ENCODE results near the gene ZMYM4. TPM values are rescaled to one million over a fixed set of nuclear protein-coding genes. Genes with fewer than 3 reads are reported as not detected.
A peak's percentile ranks its signal among the peaks of the same experiment; 100 is the strongest.
"Not testable (repeated sequence)": the region's sequence is repeated elsewhere in the genome, so short reads cannot be mapped to it uniquely, and the experiment has no call there.

ZMYM4 gene
- polyA plus RNA-seq, 5 donors, result 47.9 to 85.9 (median 67.9) TPM

GRCh38 chr1:35320937-35321336 lies 52.4 kb downstream of the ZMYM4 start:
- DNase-seq, result no peak

DNA sequence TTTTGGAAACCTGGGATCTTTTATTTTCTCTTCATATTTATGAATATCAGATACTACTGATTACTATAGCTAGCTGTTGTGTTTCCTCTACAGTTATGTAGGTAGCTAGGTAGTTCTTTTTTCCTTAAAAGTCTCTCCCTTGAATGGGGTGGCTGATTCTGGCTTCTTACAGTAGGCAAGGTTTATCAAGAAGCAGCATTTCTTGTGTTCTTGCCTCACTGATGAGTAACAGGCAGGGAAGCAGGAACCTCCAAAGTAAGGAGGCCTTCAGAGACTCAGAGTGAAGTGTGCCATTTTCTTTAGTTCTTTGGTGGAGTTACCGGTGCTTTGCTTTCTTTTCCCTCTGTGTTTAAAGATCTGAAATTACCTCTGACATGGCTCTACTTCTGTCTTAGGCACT lies 56.0 kb downstream of the ZMYM4 start:
- DNase-seq, result no peak

- DNase-seq, result no peak
Observed at GRCh38 chr1:35326246-35326866, 57.8 kb downstream of the ZMYM4 start.

DNA sequence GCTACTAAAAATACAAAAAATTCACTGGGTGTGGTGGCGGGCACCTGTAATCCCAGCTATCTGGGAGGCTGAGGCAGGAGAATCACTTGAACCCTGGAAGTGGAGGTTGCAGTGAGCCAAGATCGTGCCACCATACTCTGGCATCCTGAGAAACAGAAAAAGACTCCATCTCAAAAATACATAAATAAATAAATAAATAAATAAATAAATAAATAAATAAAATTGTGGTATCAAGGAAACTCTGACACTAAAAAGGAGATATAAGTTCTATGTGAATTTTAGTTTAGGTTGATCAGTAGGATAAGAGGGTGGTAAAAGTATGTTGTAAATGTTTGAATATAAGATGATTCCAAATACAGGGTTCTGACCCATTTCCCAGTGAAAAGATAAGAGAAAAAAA lies 63.1 kb downstream of the ZMYM4 start:
- not testable (repeated sequence) for DNase-seq

GRCh38 chr1:35334485-35334884 lies 66.0 kb downstream of the ZMYM4 start:
- DNase-seq, result no peak

DNA sequence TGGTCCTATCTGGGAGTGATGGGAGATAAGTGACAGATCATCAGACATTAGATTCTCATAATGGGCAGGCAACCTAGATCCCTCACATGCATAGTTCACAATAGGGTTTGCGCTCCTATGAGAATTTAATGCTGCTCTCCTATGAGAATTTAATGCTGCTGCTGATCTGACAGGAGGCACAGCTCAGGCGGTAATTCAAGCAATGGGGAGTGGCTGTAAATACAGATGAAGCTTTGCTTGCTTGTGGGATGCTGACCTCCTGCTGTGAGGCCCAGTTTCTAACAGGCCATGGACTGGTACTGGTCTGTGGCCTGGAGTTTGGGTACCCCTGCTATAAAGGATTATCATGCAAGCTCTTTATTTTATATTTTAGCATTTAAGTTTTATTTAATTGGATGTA lies 72.0 kb downstream of the ZMYM4 start:
- DNase-seq, result no peak

DNA sequence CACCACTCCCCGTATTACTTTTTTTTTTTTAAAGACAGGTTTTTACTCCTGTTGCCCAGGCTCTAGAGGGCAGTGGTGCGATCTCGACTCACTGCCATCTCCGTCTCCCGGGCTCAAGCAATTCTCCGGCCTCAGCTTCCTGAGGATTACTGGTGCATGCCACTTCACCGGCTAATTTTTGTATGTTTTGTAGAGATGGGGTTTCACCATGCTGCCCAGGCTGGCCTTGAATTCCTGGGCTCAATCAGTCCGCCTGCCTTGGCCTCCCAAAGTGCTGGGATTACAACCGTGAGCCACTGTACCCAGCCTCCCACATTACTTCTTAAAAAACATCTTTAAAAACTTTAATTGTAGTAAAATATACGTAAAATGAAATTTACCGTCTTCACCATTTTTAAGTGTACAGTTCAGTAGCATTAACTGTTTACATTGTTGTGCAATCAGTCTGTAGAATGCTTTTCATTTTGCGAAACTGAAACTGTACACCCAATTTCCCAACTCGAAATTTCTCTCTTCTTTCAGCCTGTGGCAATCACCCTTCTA lies 77.0 kb downstream of the ZMYM4 start:
- peak; percentile 10 to 13 for DNase-seq

DNA sequence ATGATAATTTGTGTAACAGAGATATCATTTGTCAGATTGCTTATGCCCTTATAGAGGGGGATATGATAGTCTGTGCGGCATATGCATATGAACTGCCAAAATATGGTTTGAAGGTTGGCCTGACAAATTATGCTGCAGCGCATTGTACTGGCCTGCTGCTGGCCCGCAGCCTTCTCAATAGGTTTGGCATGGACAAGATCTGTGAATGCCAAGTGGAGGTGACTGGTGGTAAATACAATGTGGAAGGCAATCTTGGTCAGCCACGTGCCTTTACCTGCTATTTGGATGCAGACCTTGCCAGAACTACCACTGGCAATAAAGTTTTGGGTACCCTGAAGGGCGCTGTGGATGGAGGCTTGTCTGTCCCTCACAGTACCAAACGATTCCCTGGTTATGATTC lies 82.4 kb downstream of the ZMYM4 start:
- no peak for DNase-seq

GRCh38 chr1:35359995-35360394 lies 91.5 kb downstream of the ZMYM4 start:
- no peak for DNase-seq

DNA sequence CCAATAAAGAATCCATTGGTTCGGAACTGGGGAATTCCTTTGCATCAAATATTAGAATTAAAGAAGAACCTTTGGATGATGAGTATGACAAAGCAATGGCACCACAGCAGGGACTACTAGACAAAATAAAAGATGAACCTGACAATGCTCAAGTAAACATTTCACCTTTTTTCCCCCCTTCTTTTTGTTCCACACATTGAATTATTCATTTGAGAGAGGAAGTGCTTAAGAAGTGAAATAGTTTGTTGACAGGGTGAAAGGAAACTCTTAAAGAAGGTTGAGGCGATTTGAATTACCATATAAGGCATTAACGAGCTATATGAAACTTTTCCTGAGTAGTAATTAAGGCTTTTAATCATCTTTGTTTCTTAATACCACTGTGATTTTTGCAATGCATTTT lies 93.1 kb downstream of the ZMYM4 start:
- no peak for DNase-seq

DNA sequence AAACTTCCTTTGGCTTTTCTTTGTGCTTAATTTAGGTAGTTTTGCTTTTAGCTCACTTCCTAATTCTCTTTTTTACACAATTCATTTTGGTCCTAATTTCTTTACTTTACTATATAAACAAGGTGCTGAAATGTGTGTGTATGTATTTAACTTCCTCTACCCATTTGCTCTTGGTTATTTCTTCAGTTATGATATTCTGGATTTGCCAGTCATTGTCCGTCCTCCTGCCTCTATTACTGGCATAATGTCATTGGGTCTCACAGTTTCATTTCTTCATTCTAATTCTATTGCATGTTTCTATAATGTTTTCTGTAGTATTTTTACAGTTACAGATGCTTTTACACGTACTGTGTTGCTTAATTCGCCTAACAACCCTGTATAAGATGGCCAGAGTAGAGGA lies 96.2 kb downstream of the ZMYM4 start:
- DNase-seq, result no peak

- DNase-seq, result no peak
Observed at GRCh38 chr1:35367914-35368313, 99.4 kb downstream of the ZMYM4 start.

DNA sequence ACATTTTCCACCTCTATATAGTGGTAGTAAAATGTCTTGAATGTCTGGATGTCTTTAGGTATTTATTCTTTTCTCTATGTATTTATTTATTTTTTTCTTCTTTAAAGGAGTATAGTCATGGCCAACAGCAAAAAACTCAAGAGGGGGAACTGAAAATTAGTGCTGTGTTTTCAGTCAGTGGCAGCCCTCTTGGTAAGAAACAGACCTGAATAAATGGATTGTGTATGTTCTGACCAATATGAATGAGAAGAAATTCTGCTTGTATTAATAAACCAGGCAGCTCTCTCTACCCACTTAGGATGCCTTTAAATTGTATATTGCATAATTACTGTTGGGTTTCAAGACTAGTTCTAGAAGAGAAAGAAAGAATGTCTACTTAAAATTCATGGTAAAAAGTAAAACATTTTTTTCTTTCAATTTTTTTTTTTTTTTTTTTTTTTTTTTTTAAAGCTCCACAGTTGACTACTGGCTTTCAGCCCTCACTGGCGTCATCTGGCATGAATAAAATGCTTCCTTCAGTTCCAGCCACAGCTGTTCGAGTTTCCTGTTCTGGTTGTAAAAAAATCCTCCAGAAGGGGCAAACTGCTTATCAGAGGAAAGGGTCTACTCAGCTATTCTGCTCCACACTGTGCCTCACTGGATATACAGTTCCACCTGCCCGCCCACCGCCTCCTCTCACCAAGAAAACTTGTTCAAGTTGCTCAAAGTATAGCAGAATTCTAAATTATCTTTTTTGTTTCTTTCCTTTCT lies 101.6 kb downstream of the ZMYM4 start:
- peak; percentile 84 to 87 for DNase-seq

DNA sequence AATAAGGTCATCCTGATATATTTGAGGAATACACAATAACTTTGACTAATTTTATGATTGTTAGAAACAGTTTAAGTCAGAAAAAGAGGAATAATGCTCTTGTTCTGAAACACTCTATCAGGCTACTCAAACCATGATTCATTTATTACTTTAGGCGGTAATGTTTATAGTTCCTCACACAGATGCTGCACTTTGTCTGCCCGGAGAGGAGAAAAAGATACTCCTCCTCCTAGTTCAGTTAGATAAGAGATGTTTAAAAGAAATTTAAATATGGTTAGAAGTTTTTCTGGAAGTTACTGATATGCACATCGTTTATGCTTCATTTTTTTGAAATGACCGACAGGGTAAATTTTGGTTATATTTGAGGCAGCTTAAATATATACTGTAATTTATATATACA lies 103.0 kb downstream of the ZMYM4 start:
- DNase-seq, result no peak

DNA sequence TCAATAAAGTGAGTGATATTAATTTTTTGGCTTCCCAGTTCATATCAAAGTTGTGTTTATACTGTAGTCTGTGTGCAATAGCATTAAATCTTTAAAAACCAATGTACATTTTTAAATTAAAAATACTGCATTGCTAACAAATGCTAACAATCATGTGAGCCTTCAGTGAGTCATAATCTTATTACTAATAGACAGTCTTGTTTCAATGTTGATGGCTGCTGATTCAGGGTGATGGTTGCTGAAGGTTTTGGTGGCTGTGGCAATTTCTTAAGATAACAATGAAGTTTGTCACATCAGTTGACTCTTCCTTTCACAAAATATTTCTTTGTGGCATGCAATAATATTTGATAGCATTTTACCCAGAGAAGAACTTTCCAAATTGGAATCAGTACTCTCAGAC lies 109.0 kb downstream of the ZMYM4 start:
- DNase-seq, result no peak

GRCh38 chr1:35379317-35380000 lies 111.0 kb downstream of the ZMYM4 start:
- DNase-seq, result no peak

DNA sequence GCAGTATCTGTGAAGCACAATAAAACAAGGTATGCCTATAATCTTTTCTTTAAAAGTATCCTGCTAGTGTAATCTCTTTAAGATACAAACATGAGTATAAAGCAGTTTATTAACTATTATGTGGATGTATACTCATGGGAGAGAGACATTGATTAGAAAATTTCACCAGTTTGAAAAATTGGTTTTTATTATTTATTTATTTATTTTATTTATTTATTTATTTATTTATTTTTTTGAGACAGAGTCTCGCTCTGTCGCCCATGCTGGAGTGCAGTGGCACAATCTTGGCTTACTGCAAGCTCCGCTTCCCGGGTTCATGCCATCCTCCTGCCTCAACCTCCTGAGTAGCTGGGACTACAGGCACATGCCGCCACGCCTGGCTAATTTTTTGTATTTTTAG lies 111.6 kb downstream of the ZMYM4 start:
- DNase-seq, result not testable (repeated sequence)

- no peak for DNase-seq
Observed at GRCh38 chr1:35382107-35382506, 113.6 kb downstream of the ZMYM4 start.

- DNase-seq, result no peak
Observed at GRCh38 chr1:35386290-35386689, 117.8 kb downstream of the ZMYM4 start.

DNA sequence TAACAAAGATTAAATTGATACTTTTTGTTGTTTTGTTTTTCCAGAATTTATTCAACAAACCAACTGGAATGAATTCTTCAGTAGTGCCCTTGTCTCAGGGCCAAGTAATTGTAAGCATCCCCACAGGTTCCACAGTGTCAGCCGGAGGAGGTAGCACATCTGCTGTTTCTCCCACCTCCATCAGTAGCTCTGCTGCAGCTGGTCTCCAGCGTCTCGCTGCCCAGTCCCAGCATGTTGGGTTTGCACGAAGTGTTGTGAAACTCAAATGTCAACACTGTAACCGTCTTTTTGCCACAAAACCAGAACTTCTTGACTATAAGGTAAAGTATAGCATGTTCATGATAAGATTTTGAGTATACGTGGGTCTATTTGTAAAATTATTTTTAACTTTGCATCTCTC lies 118.5 kb downstream of the ZMYM4 start:
- no peak for DNase-seq

DNA sequence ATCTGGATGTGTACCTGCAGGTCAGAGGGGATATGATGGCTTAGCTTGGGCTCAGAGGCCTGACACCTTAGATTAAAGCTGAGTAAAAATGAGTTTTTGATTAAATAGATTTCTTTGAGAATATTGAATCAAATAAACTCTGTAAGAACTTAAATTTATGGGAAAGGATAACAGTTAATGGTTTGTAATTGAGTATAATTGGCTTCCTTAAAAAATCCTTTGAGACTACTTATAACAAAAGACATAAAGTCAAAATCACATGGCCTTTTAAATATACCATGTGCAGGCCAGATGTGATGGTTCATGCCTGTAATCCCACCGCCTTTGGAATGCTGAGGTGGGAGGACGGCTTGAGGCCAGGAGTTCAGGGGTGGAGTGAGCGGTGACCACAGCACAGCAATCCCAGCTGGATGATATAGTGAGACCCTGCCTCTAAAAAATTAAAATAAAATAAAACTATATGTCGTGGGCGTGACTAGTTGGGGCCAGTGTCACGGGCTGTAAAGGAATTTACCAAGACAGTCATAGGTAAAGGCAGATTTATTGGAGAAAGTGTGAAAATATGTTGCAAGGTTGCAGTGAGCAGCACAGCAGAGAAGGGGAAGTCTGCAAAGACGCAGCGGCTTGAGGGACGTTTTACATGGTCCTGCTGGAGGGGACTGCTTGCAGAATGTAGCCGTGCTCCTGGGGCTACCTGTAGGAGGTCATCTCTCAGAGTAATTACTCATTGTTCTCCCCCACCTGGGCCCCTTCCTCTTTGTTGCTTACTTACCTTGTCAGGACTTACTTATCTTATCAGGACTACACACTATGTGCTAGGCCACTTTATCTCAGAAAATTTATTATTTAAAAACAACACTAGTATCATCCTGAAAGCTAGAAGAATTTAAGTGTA lies 122.3 kb downstream of the ZMYM4 start:
- DNase-seq, result no peak

DNA sequence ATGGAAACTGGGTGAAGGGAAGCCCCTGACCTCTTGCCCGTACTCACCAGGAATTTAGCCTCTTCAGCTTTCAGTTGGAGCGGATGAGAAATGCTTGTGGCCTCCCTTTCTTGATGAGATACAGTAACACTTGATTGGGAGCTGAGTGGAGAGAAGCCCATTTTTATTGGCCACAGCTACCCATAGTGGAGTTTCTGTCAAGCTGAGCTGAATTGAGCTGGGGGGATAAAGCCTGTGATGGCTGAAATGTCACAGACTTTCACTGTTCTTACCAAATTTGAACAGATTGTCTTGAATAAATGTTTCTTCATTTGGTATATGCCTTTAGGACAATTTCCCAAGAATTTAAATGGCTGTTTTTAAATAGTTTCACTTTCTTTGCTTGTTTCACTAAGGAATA lies 125.9 kb downstream of the ZMYM4 start:
- DNase-seq, result no peak
